HG03025 (cell line): Measurements from ENCODE around the gene SLC39A3.

Source experiments
- ATAC-seq: cut with Tn5 transposase; IDR thresholded peaks from one replicate; pipeline ENCODE4 v1.9.1; 2021; ENCODE audit warnings: mild to moderate bottlenecking, moderate library complexity; ENCODE audit not compliant: unreplicated experiment, low FRiP score

Gene SLC39A3

DNA sequence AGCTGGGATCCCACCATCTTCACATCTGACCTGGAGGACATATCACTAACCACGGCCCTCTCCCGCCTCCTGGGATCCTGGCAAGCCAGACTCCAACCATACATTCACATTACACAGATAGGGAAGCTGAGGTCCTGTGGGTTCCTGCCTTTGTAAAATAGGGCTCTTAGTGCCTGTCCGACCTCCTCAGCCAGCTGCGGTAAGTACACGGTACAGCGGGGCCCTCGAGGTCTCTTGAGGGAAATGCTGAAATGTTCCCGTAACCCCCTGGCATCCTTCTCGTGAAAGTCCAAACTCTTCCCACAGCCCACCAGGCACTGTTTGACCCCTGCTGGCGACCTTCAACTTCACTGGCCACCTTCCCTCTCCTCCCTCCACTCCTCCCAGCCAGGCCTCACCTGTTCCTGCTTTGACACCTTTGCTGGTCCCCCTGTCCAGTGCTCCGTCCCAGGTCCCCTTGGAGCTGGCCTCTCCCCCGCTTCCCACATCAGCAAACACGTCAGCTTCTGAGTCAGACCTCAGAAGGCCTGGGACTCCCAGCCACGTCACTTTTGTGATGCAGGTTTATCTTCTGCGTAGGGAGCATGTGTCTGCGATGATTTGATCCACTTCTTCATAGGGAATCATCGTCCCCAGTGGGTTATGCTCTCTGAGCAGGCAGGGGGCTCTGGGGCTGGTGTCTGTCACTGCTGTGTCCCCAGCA is 28.5 kb downstream of the SLC39A3 start:
- no peak for ATAC-seq

DNA sequence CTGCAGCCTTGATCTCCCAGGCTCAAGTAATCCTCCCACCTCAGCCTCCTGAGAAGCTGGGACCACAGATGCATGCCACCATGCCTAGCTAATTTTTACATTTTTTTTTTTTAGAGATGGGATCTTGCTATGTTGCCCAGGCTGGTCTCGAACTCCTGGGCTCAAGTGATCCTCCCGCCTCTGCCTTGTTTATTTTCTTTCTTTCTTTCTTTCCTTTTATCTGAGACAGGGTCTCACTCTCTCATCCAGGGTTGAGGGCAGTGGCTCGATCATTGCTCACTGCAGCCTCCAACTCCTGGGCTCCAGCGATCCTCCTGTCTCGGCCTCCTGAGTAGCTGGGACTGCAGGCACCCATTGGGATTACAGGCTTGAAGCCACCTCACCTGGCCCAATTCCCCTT is 33.6 kb downstream of the SLC39A3 start:
- no peak for ATAC-seq

DNA sequence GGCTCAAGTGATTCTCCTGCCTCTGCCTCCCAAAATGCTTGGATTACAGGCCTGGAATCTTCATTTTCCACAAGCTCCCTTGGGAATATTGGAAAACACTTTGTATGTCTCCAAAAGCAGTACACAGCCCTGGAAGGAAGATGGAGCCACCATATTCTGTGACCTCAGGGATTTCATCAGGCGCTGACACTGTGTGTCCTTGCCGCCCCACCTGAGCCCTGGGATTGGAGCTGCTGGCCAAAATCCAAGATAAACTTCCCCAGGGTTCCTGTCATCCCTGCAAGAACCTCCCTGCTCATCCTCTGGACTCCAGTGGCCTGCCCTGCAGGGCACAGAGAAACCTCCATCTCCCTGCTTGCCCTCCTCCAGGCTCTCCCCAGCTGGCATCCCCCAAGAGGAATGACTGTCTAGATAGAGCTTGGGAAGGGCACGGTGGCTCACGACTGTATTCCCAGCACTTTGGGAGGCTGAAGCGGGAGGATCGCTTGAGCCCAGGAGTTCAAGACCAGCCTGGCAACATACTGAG is 36.1 kb downstream of the SLC39A3 start:
- no peak for ATAC-seq

DNA sequence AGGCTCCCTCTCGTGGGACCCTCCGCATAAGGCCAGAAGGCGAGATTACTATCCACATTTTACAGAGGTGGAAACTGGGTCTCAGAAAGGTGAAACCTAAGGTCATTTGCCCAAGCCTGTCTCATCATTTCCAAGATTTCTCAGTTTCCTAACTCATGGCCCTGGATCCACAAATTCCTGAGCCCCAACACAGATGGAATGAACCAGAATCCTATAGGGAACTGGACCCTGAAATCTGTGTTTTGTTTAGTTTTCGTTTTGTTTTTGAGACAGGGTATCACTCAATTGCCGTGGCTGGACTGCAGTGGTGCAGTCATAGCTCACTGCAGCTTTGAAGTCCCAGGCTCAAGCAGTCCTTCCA is 36.8 kb downstream of the SLC39A3 start:
- ATAC-seq, result no peak

DNA sequence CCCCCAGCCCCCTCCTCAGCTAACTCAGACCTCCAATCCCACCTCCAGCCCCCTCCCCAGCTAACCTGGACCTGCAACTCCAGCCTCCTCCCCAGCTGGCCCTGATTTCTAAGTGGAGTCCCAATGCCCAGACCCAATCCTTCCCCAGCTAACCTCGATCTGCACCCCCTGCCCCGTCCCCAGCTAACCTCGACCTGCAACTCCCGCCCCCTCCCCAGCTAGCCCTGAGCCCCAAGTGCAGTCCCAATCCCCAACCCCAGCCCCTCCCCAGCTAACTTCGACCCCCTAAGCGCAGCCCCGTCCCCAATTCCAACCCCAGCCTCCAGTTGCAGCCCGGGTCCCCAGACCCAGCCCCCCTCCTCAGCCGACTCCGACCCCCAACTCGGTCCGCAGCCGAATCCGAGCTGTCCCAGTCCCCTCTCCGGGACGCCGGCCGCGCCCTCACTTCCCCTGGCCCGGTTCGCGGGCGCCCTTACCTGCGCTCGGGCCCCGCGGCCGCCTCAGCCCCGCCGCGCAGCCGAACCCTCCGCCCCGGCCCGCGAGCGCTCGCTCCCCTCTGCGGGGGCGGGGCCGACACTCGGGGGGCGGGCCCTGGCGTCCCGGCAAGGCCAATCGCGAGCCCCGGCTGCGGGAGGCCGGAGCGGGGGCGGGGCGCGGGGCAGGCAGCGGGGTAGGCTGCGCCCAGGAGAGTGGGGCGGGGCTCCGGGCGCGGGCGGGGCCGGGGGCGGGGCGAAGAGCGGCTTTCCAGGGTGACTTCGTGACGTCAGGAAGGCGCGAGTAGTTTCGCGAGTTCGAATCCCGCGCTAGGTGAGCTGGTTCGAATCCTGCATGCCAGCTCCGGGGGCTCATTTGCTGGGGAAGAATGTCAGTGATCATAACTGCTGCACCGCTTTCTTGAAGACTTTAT is 37.4 kb downstream of the SLC39A3 start, which contains the start of gene GNG7:
Gene GNG7 (minus strand): TSS at position 525 of the 907 bp plus-strand sequence. CDS start 182,006 bp downstream, outside the sequence.
- peak; percentile 55 for ATAC-seq

DNA sequence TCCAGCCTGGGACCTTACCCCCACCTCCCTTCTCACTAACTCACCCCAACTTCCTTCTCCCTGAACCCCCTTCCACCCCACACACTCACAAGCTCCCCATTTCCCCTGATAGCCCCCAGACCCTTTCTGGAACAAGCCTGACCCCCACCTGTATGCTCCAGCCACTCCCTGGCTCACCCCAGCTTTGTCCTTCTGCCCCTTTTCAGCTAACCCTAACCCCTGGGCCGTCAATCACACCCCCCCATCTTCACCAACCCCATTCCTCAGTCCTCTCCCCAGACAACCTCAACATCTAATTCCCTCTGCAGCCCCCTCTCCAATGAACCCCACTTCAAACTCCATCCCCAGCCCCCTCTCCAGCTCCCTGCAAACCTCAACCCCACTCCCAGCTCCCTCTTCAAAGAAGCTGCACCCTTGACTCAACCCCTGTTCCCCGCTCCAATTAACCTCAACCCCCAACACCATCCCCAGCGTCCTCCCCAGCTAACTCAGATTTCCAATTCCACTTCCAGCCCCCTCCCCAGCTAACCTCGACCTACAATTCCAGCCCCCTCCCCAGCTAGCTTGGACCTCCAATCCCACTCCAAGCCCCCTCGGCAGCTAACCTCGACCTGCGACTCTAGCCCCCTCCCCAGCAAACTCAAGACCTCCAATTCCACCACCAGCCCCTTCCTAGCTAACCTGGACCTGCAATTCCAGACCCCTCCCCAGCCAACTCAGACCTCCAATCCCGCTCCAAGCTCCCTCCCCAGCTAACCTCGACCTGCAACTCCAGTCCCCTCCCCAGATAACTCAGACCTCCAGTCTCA is 38.3 kb downstream of the SLC39A3 start:
- no peak for ATAC-seq

DNA sequence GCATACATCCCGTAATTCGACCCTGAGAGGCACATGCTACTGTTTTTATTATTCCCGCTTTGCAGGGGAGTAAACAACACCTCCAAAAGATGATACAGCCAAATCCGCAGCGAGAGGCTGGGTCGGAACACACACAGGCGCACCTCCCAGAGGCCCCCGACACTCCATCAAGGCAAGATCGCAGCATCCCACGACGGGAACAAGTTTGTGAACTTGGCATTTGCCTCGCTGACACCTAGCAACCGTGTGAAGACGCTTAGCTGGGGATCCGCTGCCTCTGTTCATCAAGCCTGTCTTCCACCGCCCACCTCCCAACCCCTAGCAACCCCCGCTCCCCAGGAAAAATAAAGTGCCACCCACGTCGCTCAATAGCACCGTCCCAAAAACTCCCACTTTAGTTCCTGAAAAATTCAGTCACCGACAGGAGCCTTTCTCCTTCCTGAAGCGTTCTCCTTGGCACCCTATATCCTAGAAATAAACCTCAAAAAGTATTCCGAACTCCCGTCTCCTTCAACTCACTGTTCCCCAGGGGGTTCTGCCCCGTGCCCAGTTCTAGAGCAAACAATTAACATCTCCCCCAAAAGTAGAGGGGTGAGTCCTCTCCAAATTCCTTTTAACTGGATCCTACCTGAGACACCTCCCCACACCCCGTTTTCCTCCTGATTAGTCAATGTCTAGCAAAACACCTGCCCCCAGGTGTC is 39.0 kb downstream of the SLC39A3 start:
- no peak for ATAC-seq

DNA sequence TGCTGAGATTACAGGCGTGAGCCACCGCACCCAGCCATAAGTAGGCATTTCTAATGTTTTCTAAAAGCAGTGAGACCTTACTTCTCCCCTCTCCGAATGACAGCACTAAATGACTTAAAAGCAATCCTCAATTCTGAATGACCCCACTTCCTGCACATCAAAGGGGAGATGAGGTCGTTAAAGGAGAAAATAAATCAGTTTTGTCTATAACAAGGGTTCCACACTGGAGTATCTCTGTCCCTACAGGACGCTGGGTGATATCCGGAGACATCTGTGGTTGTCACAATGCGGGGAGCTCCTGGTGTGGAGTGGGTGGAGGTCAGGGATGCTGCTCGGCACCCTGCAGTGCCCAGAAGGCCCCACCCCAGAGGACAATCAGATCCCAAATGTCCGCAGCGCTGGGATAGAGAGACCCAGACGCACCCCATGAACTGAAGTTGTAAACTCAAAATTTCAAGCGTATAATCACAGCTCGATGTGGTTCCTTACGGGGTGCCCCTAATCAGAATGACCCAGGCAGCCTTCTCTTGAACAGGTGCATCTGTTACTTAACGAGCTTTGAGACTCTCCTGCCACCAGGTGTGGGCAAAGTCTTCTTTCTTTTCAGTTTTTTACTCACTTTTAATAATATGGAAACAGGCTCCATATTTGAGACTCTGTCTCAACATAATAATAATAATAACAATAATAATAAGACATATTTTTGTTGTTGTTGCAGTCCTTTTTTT is 40.2 kb downstream of the SLC39A3 start:
- ATAC-seq, result no peak

DNA sequence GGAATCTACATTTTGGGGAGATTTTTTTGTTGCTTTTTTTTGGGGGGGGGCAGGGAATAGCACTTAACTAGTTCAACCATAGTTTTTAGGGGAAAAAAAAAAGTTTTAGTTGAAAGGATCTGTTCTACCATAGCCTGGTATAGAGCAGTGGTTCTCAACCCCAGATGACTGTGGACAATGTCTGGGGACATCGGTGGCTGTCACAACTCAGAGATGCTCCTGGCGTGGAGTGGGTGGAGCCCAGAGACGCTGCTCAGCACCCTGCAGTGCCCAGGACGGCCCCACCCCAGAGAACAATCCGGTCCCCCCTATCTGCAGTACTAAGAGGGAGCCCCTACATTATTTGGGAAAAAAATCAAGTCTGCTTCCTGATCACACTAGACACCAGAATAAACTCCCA is 45.6 kb downstream of the SLC39A3 start:
- ATAC-seq, result no peak

DNA sequence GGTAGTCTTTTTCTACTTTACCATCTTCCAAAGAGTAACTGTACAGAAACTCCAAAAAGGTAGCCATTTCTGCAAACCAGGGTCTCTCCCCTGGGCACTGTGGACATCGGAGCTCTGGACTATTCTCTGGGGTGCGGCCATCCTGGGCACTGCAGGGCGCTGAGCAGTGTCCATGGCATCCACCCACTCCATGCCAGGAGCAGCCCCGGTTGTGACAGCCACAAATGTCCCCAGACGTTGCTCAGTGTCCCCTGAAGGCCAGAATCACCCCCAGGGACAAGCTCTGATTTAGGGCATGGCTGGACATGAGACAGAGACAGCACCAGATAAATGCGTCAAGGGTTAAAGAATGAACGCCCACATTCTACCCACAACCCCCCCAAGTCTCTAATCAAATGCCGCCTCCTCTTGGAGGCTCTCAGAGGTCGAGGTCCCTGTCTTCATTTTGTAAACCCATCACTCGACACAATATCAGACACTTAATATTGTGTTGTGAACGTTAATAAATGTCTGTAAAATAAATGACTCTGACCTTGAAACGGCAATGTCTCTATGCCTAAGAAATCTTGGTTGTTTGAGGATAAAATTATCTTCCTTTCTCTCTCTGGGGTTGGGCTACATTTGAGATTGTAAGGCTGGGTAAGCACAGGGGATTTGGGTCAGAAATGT is 46.2 kb downstream of the SLC39A3 start:
- ATAC-seq, result no peak

DNA sequence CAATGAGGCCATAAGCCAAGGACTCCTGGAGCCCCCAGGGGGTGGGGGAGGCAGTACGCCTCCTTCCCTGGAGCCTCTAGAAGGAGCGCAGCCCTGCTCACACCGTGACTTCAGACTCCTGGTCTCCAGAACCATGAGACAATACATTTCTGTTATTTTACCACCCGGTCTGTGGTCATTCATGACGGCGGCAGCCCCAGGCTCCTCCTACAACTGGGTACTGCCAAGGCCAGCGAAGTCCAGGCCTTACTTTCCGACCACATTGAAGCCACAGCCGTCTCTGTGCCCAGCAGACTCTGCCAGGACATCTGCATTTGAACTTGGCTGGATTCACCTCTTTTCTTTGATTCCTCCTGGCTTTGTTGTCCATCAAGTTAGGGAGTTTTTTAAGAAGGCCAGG is 47.9 kb downstream of the SLC39A3 start:
- no peak for ATAC-seq

DNA sequence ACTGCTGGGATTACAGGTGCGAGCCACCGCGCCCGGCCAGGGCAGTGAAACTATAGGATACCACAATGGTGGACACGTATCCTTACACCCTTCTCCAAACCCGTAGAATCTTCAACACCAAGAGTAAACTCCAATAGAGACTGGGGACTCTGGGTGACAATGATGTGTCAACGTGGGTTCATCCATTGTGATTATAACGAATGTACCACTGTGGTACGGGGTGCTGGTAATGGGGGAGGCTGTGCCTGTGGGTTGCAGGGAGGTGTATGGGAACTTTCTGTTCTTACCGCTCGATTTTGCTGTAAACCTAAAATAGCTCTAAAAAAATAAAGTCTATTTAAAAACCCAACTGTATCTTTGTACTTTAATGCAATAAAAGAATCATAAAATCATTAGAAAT is 49.0 kb downstream of the SLC39A3 start:
- no peak for ATAC-seq

DNA sequence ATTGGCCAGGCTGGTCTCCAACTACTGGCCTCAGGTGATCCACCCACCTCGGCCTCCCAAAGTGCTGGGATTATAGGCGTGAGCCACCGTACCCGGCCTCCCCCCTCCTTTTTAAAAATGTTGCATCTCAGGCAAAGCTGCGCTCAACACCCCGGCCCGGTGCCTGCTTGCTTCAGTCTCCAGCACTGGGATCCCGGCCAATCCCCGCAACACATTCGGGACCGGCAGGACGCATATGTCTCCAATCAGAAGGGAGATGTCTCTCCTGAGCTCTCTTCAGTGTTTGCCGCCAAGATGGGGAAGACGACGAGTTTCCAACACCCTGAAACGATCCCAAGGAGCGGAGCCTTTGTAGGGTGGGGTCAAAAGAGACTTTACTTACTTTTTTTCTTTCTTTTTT is 53.5 kb downstream of the SLC39A3 start:
- ATAC-seq, result no peak

DNA sequence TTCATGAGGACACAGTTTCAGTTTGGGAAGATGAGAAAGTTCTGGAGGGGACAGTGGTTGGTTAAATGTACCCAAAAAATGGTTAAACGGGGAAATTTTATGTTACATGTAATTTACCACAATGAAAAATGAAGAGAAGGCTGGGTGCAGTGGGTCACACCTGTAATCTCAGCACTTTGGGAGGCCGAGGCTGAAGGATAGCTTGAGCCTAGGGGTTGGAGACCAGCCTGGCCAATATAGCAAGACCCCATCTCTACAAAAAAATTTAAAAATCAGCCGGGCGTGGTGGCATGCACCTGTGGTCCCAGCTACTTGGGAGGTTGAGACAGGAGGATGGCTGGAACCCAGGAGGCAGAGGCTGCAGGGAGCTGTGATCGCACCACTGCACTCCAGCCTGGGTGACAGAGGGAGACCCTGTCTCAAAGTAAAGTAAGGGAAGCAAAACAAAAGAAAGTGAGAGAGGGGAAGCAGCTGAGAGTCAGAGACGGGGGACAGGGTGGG is 54.6 kb downstream of the SLC39A3 start:
- no peak for ATAC-seq

DNA sequence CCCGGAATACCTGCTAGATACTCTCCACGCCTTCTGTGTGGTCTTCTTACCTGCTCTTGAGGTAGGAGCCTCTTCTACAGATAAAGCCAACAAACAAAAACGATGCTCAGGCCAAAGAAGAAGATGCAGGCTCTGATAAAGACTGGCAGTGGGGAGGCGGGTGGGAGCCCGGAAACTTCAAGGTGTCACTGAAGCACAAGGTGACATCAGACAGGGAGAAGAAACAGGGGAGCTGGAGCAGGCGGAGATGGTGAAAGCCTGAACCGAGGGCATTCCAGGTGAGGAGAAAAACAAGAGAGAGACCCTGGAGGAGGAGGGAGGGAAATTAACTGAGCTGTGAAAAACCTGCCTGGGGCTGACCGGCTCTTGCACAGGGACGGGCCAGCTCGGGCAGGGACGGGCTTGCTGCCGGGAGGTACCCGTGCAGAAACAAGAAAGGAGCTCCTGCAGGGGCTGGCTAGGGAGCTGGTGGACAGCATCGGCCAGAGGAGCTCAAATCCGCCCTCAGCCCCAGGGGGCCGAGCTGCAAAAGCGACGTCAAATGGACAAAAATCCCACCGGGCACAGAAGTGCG is 56.3 kb downstream of the SLC39A3 start:
- no peak for ATAC-seq
